DOHH2 (cell line): ENCODE data around the gene MUC13.

Experiments used
- H3F3A ChIP-seq: fragments of 200-600 bp; sonication (generic), shearing (Covaris generic); 2 replicates; pipeline ENCODE4 v1.6.0; 2016; ENCODE audit warnings: antibody characterized with exemption, mild to moderate bottlenecking; ENCODE audit not compliant: control insufficient read depth, insufficient read depth
- H3K27ac ChIP-seq: fragments of 200-600 bp; sonication (generic); 2 replicates; pipeline ENCODE4 v1.5.1; 2014; ENCODE audit warnings: low read depth, mild to moderate bottlenecking, low read length, moderate library complexity
- H3K27me3 ChIP-seq: fragments of 200-600 bp; sonication (generic); 2 replicates; pipeline ENCODE4 v1.6.1; 2014; ENCODE audit warnings: mild to moderate bottlenecking, low read length, mixed read lengths; ENCODE audit not compliant: control insufficient read depth
- H3K36me3 ChIP-seq: fragments of 200-600 bp; sonication (generic); 2 replicates; pipeline ENCODE4 v1.6.1; 2014; ENCODE audit warnings: mild to moderate bottlenecking, low read length, moderate library complexity, mixed read lengths; ENCODE audit not compliant: control insufficient read depth
- H3K4me1 ChIP-seq: fragments of 200-600 bp; sonication (generic); 2 replicates; pipeline ENCODE4 v1.6.1; 2014; ENCODE audit warnings: mild to moderate bottlenecking, low read length, mixed read lengths; ENCODE audit not compliant: control insufficient read depth
- H3K4me2 ChIP-seq: fragments of 200-600 bp; sonication (generic); 2 replicates; pipeline ENCODE4 v1.6.0; 2014; ENCODE audit warnings: mild to moderate bottlenecking, low read length, moderate library complexity
- H3K4me3 ChIP-seq: fragments of 200-600 bp; sonication (generic); 2 replicates; pipeline ENCODE4 v1.5.1; 2014; ENCODE audit warnings: mild to moderate bottlenecking, low read length, mixed read lengths
- H3K79me2 ChIP-seq: fragments of 200-600 bp; sonication (generic); 2 replicates; pipeline ENCODE4 v1.6.1; 2014; ENCODE audit warnings: mild to moderate bottlenecking, low read length, mixed read lengths; ENCODE audit not compliant: control insufficient read depth
- H3K9me2 ChIP-seq: fragments of 200-600 bp; sonication (generic); replicated peaks from 2 replicates; pipeline ENCODE4 v1.6.1; 2014; ENCODE audit warnings: mild to moderate bottlenecking, low read length, mixed read lengths; ENCODE audit not compliant: control insufficient read depth
- H3K9me3 ChIP-seq: fragments of 200-600 bp; sonication (generic); 2 replicates; pipeline ENCODE4 v1.6.1; 2014; ENCODE audit warnings: antibody characterized with exemption, low read length, mixed read lengths; ENCODE audit not compliant: control insufficient read depth, insufficient read depth
- H4K20me1 ChIP-seq: fragments of 200-600 bp; sonication (generic); 2 replicates; pipeline ENCODE4 v1.6.0; 2014; ENCODE audit warnings: low read depth, mild to moderate bottlenecking, antibody characterized with exemption, low read length, moderate library complexity; ENCODE audit not compliant: control insufficient read depth, insufficient read depth
- CTCF ChIP-seq: fragments of 200-600 bp; sonication (generic); IDR thresholded peaks from one replicate; pipeline ENCODE4 v1.5.1; 2014; ENCODE audit warnings: antibody characterized with exemption, mild to moderate bottlenecking, low read depth, low read length; ENCODE audit not compliant: poor library complexity, severe bottlenecking
- EZH2phosphoT487 ChIP-seq: fragments of 200-600 bp; sonication (generic); IDR thresholded peaks from 2 replicates; pipeline ENCODE4 v1.6.1; 2017; ENCODE audit warnings: borderline replicate concordance, mild to moderate bottlenecking, antibody characterized with exemption, low read length, moderate library complexity, mixed read lengths

The MUC13 gene

DNA sequence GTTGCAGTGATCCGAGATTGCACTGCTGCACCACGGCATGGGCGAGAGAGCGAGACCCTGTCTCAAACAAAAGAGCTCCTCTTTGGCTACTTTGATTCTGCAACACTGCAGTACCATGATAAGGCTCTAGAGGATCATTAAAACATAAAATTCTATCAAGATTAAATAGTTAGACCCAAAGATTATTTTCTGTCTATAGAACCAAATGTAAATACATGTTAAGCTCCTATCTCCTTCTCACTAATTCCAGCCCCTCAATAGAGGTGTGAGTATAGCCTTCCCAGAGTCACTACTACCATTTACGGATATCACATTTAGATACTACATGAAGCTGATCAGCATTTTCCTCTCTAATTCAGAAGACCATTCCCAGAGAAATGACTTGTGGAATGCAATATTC, 4.3 kb upstream of the MUC13 start:
- Histone ChIP-seq H3K4me3 (no peak overlapping the region), H3F3A (no peaks in the 10 kb centered on the region), H3K27ac (no peak overlapping the region), H3K4me2 (no peak overlapping the region), H3K4me1 (no peaks in the 10 kb centered on the region), H3K9me3 (no peaks in the 10 kb centered on the region), H3K9me2 (no peaks in the 10 kb centered on the region), H3K79me2 (no peaks in the 10 kb centered on the region), H3K27me3 (no peaks in the 10 kb centered on the region; the same call in 1 of the 2 replicates), H4K20me1 (no peaks in the 10 kb centered on the region), H3K36me3 (no peaks in the 10 kb centered on the region)
- no peak for TF ChIP-seq CTCF
- TF ChIP-seq EZH2phosphoT487 = no peak

DNA sequence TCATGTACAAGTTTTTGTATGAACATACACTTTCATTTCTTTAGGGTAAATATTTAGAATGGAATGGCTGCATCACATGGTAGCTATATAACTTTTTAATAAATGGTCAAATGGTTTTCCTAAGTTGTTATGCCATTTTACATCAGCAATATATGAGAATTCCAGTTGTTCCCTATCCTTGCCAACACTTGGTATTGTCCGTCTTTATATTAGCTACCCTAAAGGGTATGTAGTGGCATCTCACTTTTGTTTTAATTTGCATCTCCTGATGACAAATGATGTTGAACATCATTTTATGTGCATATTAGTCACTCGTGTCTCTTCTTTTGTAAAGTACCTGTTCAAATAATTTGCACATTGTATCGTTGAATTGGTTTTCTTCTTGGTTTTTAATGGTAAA, 2.5 kb upstream of the MUC13 start:
- Histone ChIP-seq H3K79me2 (no peaks in the 10 kb centered on the region), H3K9me2 (no peaks in the 10 kb centered on the region), H3K36me3 (no peaks in the 10 kb centered on the region), H3K4me3 (no peak overlapping the region), H3K4me1 (no peaks in the 10 kb centered on the region), H3K27ac (no peak overlapping the region), H3F3A (no peaks in the 10 kb centered on the region), H3K9me3 (no peaks in the 10 kb centered on the region), H3K4me2 (no peak overlapping the region), H4K20me1 (no peaks in the 10 kb centered on the region), H3K27me3 (no peaks in the 10 kb centered on the region; the same call in 1 of the 2 replicates)
- TF ChIP-seq EZH2phosphoT487 (no peak), CTCF (no peak)

DNA sequence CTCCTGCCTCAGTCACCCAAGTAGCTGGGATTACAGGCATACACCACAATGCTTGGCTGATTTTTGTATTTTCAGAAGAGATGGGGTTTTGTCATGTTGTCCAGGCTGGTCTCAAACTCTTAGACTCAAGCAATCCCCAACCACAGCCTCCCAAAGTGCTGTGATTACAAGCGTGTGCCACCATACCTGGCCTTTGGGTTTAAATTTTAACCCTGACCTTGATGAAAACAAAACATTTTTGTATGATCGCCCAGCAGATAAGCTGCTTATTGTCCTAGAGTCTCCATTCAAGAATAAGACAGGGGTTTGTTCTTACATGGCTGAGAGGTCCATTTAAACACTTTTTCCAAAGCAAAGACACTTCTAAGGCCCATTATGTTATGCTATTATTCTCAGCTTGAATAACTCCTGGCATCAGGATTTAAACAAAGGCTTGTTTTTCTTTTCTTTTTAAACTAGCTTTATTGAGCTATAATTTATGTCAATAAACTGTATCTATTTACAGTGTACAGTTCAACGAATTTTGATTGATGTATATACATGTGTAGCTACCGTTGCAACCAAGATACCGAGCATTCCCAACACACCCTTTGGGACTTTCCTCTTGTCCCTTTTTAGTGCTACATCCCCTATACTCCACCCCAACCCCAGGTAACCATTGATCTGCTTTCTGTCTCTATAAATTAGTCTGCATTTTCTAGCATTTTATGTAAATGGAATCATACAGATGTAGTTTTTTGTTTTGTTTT, 1.4 kb upstream of the MUC13 start:
- no peaks in the 10 kb centered on the region for H3K9me3 ChIP-seq
- no peaks in the 10 kb centered on the region for H3F3A ChIP-seq
- H4K20me1 ChIP-seq = no peaks in the 10 kb centered on the region
- no peak overlapping the region for H3K4me3 ChIP-seq
- no peaks in the 10 kb centered on the region for H3K9me2 ChIP-seq
- TF ChIP-seq EZH2phosphoT487 (no peak), CTCF (no peak)
- no peaks in the 10 kb centered on the region for H3K79me2 ChIP-seq
- H3K27me3 ChIP-seq = no peaks in the 10 kb centered on the region; the same call in 1 of the 2 replicates
- H3K36me3 ChIP-seq = no peaks in the 10 kb centered on the region
- no peak overlapping the region for H3K4me2 ChIP-seq
- H3K4me1 ChIP-seq = no peaks in the 10 kb centered on the region
- H3K27ac ChIP-seq = no peak overlapping the region
